Measurements from ENCODE around the gene TMEM135. TPM values are rescaled to one million over a fixed set of nuclear protein-coding genes. Genes with fewer than 3 reads are reported as not detected.
"Not testable (repeated sequence)": the region's sequence is repeated elsewhere in the genome, so short reads cannot be mapped to it uniquely, and the experiment has no call there.

TMEM135 gene
- total and polyA plus RNA-seq, 12 donors: 3.4 to 28.6 (median 16.9) TPM

GRCh38 chr11:87187076-87187475 is 149.3 kb downstream of the TMEM135 start:
- Histone ChIP-seq H3K9me3 (no peaks in the 10 kb centered on the region), H3K27me3 (no peaks in the 10 kb centered on the region), H3K4me1 (no peaks in the 10 kb centered on the region), H3K4me3 (no peak overlapping the region), H3K36me3 (no peaks in the 10 kb centered on the region), H3K27ac (no peak overlapping the region)
- 80 to 81% methylated on average over 2 of the region's 2 CpGs for WGBS, 2 donors
- DNase-seq: no peak
- TF ChIP-seq CTCF (IDR thresholded peaks at IDR 0.05): no peak
- ATAC-seq: no peak
- intact Hi-C loops (cut with DNase I): no loop called here

GRCh38 chr11:87187930-87188329 is 150.2 kb downstream of the TMEM135 start:
- Histone ChIP-seq H3K27ac (no peak overlapping the region), H3K36me3 (no peaks in the 10 kb centered on the region), H3K9me3 (no peaks in the 10 kb centered on the region), H3K27me3 (no peaks in the 10 kb centered on the region), H3K4me3 (no peak overlapping the region), H3K4me1 (no peaks in the 10 kb centered on the region)
- 95 to 99% methylated on average over 2 of the region's 2 CpGs for WGBS, 2 donors
- intact Hi-C loops (cut with DNase I): no loop called here
- ATAC-seq (no peak), DNase-seq (no peak)
- no peak for TF ChIP-seq CTCF (IDR thresholded peaks at IDR 0.05)

GRCh38 chr11:87188396-87188795 is 150.7 kb downstream of the TMEM135 start:
- WGBS, 2 donors: 95 to 97% methylated on average over 8 of the region's 8 CpGs
- H3K27me3 ChIP-seq; intact Hi-C loops (cut with DNase I); H3K4me1 ChIP-seq; DNase-seq; H3K9me3 ChIP-seq; H3K4me3 ChIP-seq; H3K27ac ChIP-seq; H3K36me3 ChIP-seq; ATAC-seq: not testable (repeated sequence)

GRCh38 chr11:87188921-87189320 is 151.2 kb downstream of the TMEM135 start:
- H3K4me3 ChIP-seq; H3K9me3 ChIP-seq; intact Hi-C loops (cut with DNase I); DNase-seq; H3K36me3 ChIP-seq; H3K27me3 ChIP-seq; H3K27ac ChIP-seq; ATAC-seq; H3K4me1 ChIP-seq: not testable (repeated sequence)
- WGBS, 2 donors: 93 to 94% methylated on average over 3 of the region's 3 CpGs

- H3K9me3 ChIP-seq: no peaks in the 10 kb centered on the region
- no peak for TF ChIP-seq CTCF (IDR thresholded peaks at IDR 0.05)
- H3K4me3 ChIP-seq: no peak overlapping the region
- ATAC-seq (no peak), DNase-seq (no peak)
- H3K27ac ChIP-seq: no peak overlapping the region
- no peaks in the 10 kb centered on the region for H3K27me3 ChIP-seq
- 47 to 79% methylated on average over 1 of the region's 1 CpG for WGBS, 2 donors
- H3K4me1 ChIP-seq: peaks cover 0 to 4% (median 0%) of the 10 kb centered on the region in 9 donors
- no peaks in the 10 kb centered on the region for H3K36me3 ChIP-seq
- intact Hi-C loops (cut with DNase I): no loop called here
Measured at GRCh38 chr11:87190071-87190470, 152.3 kb downstream of the TMEM135 start.
